Measurements from ENCODE around the gene RAD51B.

GRCh38 chr14:68262567-68262966, 443.0 kb downstream of the RAD51B start:
- TF ChIP-seq CTCF (conservative IDR thresholded peaks at IDR 0.05; ENCODE audit: low read depth, low read length) (no peak), EZH2phosphoT487 (IDR thresholded peaks at IDR 0.05; ENCODE audit: borderline replicate concordance, low read length) (no peak), EZH2 (IDR thresholded peaks at IDR 0.05; ENCODE audit: low read length, unreplicated experiment) (no peak)

All from PC-3 (cell line).